ENCODE data around the gene NAA10.

Gene NAA10

GRCh38 chrX:153883163-153883843 is 51.5 kb downstream of the NAA10 start:
- DNase-seq (ENCODE audit: low read depth), result no peak

GRCh38 chrX:153882557-153882956 is 52.3 kb downstream of the NAA10 start:
- DNase-seq (ENCODE audit: low read depth), result no peak

GRCh38 chrX:153882086-153882498 is 52.7 kb downstream of the NAA10 start:
- DNase-seq (ENCODE audit: low read depth), result no peak

- DNase-seq (ENCODE audit: low read depth), result no peak
Observed at GRCh38 chrX:153881281-153881680, 53.6 kb downstream of the NAA10 start.

- no peak for DNase-seq (ENCODE audit: low read depth)
Observed at GRCh38 chrX:153880440-153880815, 54.4 kb downstream of the NAA10 start.

GRCh38 chrX:153879741-153880439 is 54.9 kb downstream of the NAA10 start:
- no peak for DNase-seq (ENCODE audit: low read depth)
